Osteoblast (primary cell): ENCODE data around the gene ORC3. TPM values are rescaled to one million over a fixed set of nuclear protein-coding genes. Genes with fewer than 3 reads are reported as not detected.

Experiments used
- DNase-seq: peaks from one replicate; pipeline ENCODE4 v3.0.0; 2011; ENCODE audit warnings: low spot score, mixed read lengths; ENCODE audit not compliant: insufficient read length; ENCODE audit errors: missing footprints
- H2AFZ ChIP-seq: 2 replicates; pipeline ENCODE4 v1.6.0; 2011; ENCODE audit warnings: mild to moderate bottlenecking, low read length
- H3K27ac ChIP-seq: 2 replicates; pipeline ENCODE4 v1.5.1; 2011; ENCODE audit warnings: mild to moderate bottlenecking, low read depth, low read length, moderate library complexity
- H3K27me3 ChIP-seq: 2 replicates; pipeline ENCODE4 v1.6.0; 2012; ENCODE audit warnings: mild to moderate bottlenecking, control low read depth, inconsistent platforms, low read length, moderate library complexity; ENCODE audit not compliant: insufficient read depth
- H3K36me3 ChIP-seq: 2 replicates; pipeline ENCODE4 v1.5.1; 2011; ENCODE audit warnings: mild to moderate bottlenecking, low read length, control low read depth, moderate library complexity; ENCODE audit not compliant: insufficient read depth
- H3K4me1 ChIP-seq: 2 replicates; pipeline ENCODE4 v1.5.1; 2011; ENCODE audit warnings: mild to moderate bottlenecking, low read length, control low read depth, moderate library complexity; ENCODE audit not compliant: insufficient read depth
- H3K4me2 ChIP-seq: 2 replicates; pipeline ENCODE4 v1.6.0; 2011; ENCODE audit warnings: mild to moderate bottlenecking, low read length; ENCODE audit not compliant: insufficient read depth
- H3K4me3 ChIP-seq: fragments of 200-600 bp; sonication (generic); 3 replicates; pipeline ENCODE4 v1.5.1; 2012; ENCODE audit warnings: mild to moderate bottlenecking, low read length, inconsistent platforms; ENCODE audit not compliant: insufficient read depth
- H3K79me2 ChIP-seq: 2 replicates; pipeline ENCODE4 v1.6.0; 2012; ENCODE audit warnings: mild to moderate bottlenecking, low read length, control low read depth, inconsistent platforms; ENCODE audit not compliant: insufficient read depth
- H3K9me3 ChIP-seq: 2 replicates; pipeline ENCODE4 v1.5.1; 2011; ENCODE audit warnings: low read depth, low read length, control low read depth
- H4K20me1 ChIP-seq: 2 replicates; pipeline ENCODE4 v1.6.0; 2012; ENCODE audit warnings: mild to moderate bottlenecking, low read length, control low read depth; ENCODE audit not compliant: insufficient read depth
- total RNA-seq: library from RNA; depleted of rRNA; stranded (reverse); fragments of >200 nt; gene quantifications from 2 replicates; pipeline ENCODE4 v1.2.3, GENCODE V29; 2012
- TF ChIP-seq, protein P1 (sequence below): IDR thresholded peaks from 2 replicates; pipeline ENCODE4 v1.5.1; 2011; ENCODE audit warnings: mild to moderate bottlenecking, low read depth, low read length, moderate library complexity; ENCODE audit errors: extremely low read depth

ORC3 gene
- total RNA-seq, 1 donor: 26.1 TPM

DNA sequence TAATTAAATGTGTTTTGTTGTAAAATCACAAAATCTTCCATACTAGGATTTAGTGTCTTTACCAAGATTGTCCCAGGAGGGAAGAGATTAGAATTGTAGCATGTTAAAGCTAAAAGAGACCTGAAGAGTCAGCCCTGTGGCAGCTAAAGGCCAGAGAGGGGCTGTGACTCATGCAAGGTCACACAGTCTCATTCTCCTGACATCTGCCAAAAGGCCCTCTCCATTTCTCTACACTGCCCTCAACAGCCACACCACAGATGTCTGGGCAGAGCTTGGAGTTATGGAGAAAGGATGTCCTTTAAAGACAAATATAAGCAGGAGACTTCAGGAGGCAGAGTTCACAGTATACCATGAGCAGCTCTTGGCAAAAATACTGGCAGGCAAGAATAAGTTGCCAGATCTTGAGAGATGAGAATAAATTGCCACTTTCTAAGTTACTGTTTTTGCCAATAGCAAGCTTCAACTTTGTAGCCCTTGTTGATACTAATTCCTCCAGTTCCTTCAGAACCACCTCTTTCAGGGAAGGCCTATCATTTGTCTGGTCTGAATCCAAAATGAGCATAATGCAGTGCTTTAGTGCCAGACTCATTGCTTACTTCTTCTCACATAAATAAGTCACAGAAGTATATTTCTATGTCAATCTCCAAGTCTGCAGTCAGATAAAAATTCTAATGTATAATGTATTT, 70.4 kb downstream of the ORC3 start:
- Histone ChIP-seq H3K4me2 (peak overlapping the region; percentile 4), H3K79me2 (no peaks in the 10 kb centered on the region), H2AFZ (no peak overlapping the region), H3K4me3 (no peak overlapping the region), H3K36me3 (peaks cover 13% of the 10 kb centered on the region), H3K9me3 (no peaks in the 10 kb centered on the region), H4K20me1 (no peaks in the 10 kb centered on the region), H3K27me3 (no peaks in the 10 kb centered on the region), H3K4me1 (peaks cover 32% of the 10 kb centered on the region), H3K27ac (peak overlapping the region; percentile 71)
- DNase-seq: peak; percentile 55
- TF ChIP-seq, protein P1, sequence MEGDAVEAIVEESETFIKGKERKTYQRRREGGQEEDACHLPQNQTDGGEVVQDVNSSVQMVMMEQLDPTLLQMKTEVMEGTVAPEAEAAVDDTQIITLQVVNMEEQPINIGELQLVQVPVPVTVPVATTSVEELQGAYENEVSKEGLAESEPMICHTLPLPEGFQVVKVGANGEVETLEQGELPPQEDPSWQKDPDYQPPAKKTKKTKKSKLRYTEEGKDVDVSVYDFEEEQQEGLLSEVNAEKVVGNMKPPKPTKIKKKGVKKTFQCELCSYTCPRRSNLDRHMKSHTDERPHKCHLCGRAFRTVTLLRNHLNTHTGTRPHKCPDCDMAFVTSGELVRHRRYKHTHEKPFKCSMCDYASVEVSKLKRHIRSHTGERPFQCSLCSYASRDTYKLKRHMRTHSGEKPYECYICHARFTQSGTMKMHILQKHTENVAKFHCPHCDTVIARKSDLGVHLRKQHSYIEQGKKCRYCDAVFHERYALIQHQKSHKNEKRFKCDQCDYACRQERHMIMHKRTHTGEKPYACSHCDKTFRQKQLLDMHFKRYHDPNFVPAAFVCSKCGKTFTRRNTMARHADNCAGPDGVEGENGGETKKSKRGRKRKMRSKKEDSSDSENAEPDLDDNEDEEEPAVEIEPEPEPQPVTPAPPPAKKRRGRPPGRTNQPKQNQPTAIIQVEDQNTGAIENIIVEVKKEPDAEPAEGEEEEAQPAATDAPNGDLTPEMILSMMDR: no peak

DNA sequence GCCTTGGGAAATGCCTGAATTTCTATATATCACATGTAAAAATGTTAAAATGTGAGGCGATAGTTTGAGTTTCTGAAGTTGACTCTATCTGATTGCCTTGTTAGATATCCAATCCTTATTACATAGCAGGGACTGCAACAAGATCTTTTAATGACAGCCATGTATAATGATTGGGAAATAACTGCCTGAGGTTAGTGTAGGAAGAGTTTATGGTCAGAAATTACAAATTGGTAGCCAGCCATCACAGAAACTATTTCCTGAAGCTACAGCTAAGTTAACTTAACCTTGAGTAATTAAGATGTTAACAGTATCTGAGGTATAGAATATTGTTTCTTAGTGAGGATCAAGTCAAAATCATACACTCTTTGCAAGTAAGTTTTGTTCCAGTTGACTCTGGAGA, 71.1 kb downstream of the ORC3 start:
- Histone ChIP-seq H3K79me2 (no peaks in the 10 kb centered on the region), H3K27ac (peak overlapping the region; percentile 71), H3K9me3 (no peaks in the 10 kb centered on the region), H3K4me1 (peaks cover 32% of the 10 kb centered on the region), H2AFZ (no peak overlapping the region), H3K4me3 (no peak overlapping the region), H3K36me3 (peaks cover 13% of the 10 kb centered on the region), H3K27me3 (no peaks in the 10 kb centered on the region), H4K20me1 (no peaks in the 10 kb centered on the region), H3K4me2 (peak overlapping the region; percentile 4)
- DNase-seq: no peak
- TF ChIP-seq, protein P1: no peak

DNA sequence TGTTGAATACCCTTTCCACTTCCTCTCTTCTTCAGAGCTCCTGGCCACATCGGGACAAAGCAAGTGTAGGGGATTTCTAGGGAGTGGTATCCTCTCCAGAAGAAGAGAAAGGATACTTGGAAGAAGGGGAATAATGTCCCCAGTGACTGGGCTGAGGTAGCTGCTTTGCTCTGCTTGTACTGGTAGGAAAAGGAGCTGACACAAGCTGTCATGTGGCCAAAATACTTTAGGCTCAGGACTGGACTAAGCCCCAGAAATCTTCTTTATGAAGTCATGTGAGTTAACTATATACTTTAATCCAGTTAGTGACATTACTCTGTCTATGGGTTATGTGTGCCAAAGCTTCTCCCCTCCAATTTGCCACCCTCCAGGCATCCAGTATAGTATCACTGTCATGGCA, 71.6 kb downstream of the ORC3 start:
- Histone ChIP-seq H3K27ac (peak overlapping the region; percentile 71), H3K4me2 (peak overlapping the region; percentile 4), H4K20me1 (no peaks in the 10 kb centered on the region), H3K4me1 (peaks cover 32% of the 10 kb centered on the region), H2AFZ (no peak overlapping the region), H3K36me3 (peaks cover 13% of the 10 kb centered on the region), H3K4me3 (no peak overlapping the region), H3K9me3 (no peaks in the 10 kb centered on the region), H3K27me3 (no peaks in the 10 kb centered on the region), H3K79me2 (no peaks in the 10 kb centered on the region)
- TF ChIP-seq, protein P1: no peak
- DNase-seq: peak; percentile 21

DNA sequence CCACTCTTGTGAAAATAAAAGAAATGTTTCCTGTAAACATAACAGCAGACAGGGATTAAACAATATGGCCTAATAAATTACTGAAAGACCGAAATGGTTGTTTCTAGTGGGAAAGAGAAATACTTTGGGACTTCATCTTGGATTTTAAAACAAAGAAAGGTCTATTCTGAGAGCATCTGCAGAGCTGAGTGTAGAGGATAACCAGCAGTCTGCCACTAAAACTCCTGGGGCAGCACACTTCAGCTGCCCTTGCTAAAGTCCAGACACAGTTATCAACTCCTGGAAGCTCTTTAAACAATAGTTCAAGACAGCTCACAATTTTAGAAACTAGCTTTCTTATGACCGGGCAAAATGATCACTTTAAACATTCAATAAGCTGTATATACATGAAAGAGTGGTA, 73.5 kb downstream of the ORC3 start:
- Histone ChIP-seq H3K4me2 (no peak overlapping the region), H3K9me3 (no peaks in the 10 kb centered on the region), H4K20me1 (no peaks in the 10 kb centered on the region), H3K27ac (no peak overlapping the region), H3K79me2 (no peaks in the 10 kb centered on the region), H3K27me3 (no peaks in the 10 kb centered on the region), H3K4me3 (no peak overlapping the region), H3K36me3 (peaks cover 3% of the 10 kb centered on the region), H2AFZ (no peak overlapping the region), H3K4me1 (peaks cover 30% of the 10 kb centered on the region)
- peak; percentile 49 for DNase-seq
- TF ChIP-seq, protein P1: no peak
